Fibroblast of lung (primary cell): ENCODE measurements around the gene PROK2.

Experiments
- CTCF ChIP-seq, 2 donors: IDR thresholded peaks in 1 of 2; conservative IDR thresholded peaks in 1 of 2; 1 replicate in 1 of 2; 2 replicates in 1 of 2; pipeline ENCODE4 v1.5.1; 2011 to 2012; ENCODE audit warnings: low read length in 2 of 2, control low read depth in 1 of 2, inconsistent platforms in 1 of 2, low read depth in 1 of 2, mild to moderate bottlenecking in 1 of 2
- EZH2 ChIP-seq: IDR thresholded peaks from 2 replicates; pipeline ENCODE4 v1.5.1; 2012; ENCODE audit warnings: low read length, control low read depth, mild to moderate bottlenecking; ENCODE audit errors: missing control alignments

DNA sequence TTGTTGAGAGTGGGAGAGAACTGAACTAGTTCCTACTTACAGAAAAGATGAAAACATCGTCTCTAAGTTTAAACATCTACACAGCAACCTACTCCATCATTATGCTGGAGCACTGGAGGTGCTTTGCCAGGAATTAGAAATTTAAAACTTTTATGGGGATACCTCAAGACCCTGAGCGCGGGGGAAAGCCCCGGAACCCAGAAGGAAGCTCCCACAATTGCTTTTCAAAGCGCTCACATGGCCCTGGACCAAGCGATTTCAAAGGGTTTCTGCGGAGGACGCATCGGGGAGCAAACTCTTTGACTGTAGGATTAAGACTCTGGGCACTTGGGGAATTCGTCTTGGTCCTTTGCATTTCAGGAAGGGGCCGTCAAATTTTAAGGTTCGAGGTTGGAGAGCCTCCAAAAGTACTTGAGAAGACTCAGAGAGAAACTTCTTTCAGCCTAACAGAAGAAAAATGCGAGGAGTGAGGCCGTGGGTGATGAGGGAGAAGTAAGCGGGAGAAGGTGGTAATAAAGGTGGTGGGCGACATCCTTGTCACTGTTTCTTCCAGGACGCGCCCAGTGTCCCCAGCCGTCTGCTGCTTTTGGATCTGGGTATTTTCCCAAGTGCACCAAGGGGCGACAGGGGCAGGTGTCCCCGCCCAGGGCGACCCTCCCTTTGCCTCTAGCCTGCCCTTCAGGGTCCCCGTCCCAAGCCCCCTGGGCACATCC lies 591 bp downstream of the PROK2 start:
- no peak for TF ChIP-seq CTCF (conservative IDR thresholded peaks at IDR 0.05 in 1 of 2, IDR thresholded peaks at IDR 0.05 in 1 of 2; ENCODE audit: low read depth in 1 of 2, low read length in 2 of 2)
- TF ChIP-seq EZH2: peak; percentile 79
